Adrenal gland (tissue), 5 donors: ENCODE data around the gene HJV.

ENCODE experiments used
- POLR2A ChIP-seq, 2 donors: fragments of 450-650 bp; IDR thresholded peaks; one replicate each; pipeline ENCODE4 v1.6.1; 2017; ENCODE audit warnings: antibody characterized with exemption in 2 of 2, mild to moderate bottlenecking in 2 of 2, moderate library complexity in 1 of 2
- TF ChIP-seq, protein P1 (sequence below), 6 experiments: fragments of 450-650 bp in 4 of 6; fragments of 200-600 bp in 2 of 6; sonication (generic) in 1 of 6; IDR thresholded peaks; 1 replicate in 5 of 6; 2 replicates in 1 of 6; pipeline versions ENCODE4 v1.5.1 to v1.8.0; 2016 to 2021; ENCODE audit warnings: antibody characterized with exemption in 6 of 6, mild to moderate bottlenecking in 2 of 6, moderate library complexity in 1 of 6
- donor health status: DM: no; HTN: no; CAD: no.

DNA sequence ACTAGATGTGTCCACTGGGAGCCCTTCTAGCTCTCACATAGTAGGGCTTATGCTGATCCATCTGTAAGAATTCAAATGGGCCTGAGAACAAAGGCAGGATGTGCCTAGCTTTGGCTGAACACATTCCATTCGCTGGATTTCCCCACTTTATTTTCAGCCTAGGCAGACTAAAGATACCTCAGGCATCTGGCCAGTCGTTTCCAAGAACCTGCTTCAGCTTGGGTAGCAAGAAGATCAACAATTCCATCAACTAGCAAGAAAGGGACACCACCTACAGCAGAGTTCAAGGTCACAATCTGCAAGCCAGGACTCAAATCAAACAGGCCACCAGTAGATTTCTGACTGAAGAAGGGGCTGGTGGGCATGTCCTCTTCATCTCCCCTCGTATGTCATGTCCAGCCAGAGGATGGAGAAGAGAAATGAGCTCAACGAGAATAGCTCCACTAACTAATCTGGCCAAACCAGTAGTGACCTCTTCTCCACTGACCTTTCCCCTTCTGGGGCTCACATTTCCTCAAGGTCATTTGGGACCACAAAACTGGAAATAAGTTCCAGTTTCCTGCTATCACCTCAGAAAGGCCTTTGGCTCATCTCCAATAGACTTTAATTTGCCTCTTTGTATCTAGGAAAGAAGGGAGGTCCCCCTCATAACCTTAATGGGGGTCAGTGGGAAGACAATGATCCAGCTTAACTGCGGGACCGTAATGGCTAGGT is 39.4 kb downstream of the HJV start:
- TF ChIP-seq POLR2A (IDR thresholded peaks at IDR 0.05), result no peak
- TF ChIP-seq, protein P1, sequence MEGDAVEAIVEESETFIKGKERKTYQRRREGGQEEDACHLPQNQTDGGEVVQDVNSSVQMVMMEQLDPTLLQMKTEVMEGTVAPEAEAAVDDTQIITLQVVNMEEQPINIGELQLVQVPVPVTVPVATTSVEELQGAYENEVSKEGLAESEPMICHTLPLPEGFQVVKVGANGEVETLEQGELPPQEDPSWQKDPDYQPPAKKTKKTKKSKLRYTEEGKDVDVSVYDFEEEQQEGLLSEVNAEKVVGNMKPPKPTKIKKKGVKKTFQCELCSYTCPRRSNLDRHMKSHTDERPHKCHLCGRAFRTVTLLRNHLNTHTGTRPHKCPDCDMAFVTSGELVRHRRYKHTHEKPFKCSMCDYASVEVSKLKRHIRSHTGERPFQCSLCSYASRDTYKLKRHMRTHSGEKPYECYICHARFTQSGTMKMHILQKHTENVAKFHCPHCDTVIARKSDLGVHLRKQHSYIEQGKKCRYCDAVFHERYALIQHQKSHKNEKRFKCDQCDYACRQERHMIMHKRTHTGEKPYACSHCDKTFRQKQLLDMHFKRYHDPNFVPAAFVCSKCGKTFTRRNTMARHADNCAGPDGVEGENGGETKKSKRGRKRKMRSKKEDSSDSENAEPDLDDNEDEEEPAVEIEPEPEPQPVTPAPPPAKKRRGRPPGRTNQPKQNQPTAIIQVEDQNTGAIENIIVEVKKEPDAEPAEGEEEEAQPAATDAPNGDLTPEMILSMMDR (IDR thresholded peaks at IDR 0.05), result no peak
